Body of pancreas (tissue), 4 donors: ENCODE measurements around the gene ZNF804B.

Source experiments
- CTCF ChIP-seq, 7 experiments: fragments of 450-650 bp in 4 of 7; fragments of 200-600 bp in 3 of 7; sonication (generic) in 3 of 7; IDR thresholded peaks; one replicate each; pipeline ENCODE4 v1.5.1; 2016 to 2019; ENCODE audit warnings: antibody characterized with exemption in 7 of 7
- POLR2A ChIP-seq, 3 donors: fragments of 450-650 bp; IDR thresholded peaks; one replicate each; pipeline ENCODE4 v1.6.1; 2016; ENCODE audit warnings: antibody characterized with exemption in 3 of 3, mild to moderate bottlenecking in 2 of 3

DNA sequence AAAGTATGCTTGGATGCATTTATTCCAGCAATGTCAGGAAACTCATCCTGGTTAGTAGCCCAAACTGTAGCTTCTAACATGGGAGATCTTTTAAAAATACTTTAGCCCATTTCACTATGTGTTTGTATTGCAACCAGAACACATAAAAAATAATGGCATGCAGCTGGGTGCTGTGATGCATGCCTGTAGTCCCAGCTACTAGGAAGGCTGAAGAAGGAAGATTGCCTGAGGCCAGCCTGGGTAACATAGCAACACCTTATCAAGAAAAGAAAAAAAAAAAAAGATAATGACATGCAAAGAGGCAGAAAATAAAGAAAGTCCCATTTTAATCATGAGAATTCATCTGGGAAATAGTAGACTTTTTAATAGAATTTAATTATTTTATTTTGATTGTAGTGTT is 553.1 kb downstream of the ZNF804B start:
- no peak for TF ChIP-seq CTCF (IDR thresholded peaks at IDR 0.05)
- no peak for TF ChIP-seq POLR2A (IDR thresholded peaks at IDR 0.05)
